ENCODE measurements around the gene LRP6. TPM values are rescaled to one million over a fixed set of nuclear protein-coding genes. Genes with fewer than 3 reads are reported as not detected.

Gene LRP6
- total and polyA plus RNA-seq, 2 of the 8 experiments (the other 6 are each of a cell fraction or from before 2014, with no cell fraction given), result 53.6 to 73.2 TPM

GRCh38 chr12:12209043-12209442, 57.8 kb downstream of the LRP6 start:
- no peak overlapping the region for H2BK5ac ChIP-seq (ENCODE audit: low read depth, low read length)
- H4K20me1 ChIP-seq (replicated peaks in 1 of 2; ENCODE audit: control insufficient read depth in 1 of 2, insufficient read depth in 2 of 2, low read length in 2 of 2), result peaks cover 8 to 9% of the 10 kb centered on the region in 2 experiments
- no peak overlapping the region for H3K18ac ChIP-seq (ENCODE audit: extremely low read depth, low read length)
- no peaks in the 10 kb centered on the region for H3K23me2 ChIP-seq (ENCODE audit: low read depth, low read length)
- POLR2A ChIA-PET (ENCODE audit: partially characterized antibody), result no interaction called here
- FAIRE-seq (no peak), DNase-seq (ENCODE audit: low read depth in 1 of 2, low spot score in 2 of 2) (no peak)
- no peak overlapping the region for H3K56ac ChIP-seq (replicated peaks; ENCODE audit: insufficient read length, low read depth, low read length)
- H3K9ac ChIP-seq (replicated peaks in 1 of 4; ENCODE audit: extremely low read depth in 1 of 4, low read depth in 3 of 4, low read length in 3 of 4), result no peak overlapping the region
- no peak overlapping the region for H3K4ac ChIP-seq (replicated peaks; ENCODE audit: insufficient read length, low read depth, low read length)
- H3K79me2 ChIP-seq (ENCODE audit: control insufficient read depth in 1 of 2, insufficient read depth in 2 of 2, low read length in 2 of 2), result peaks cover 6 to 96% of the 10 kb centered on the region in 2 experiments; a peak in 3 of 4 replicates
- H3K4me2 ChIP-seq (ENCODE audit: insufficient read depth in 1 of 2, low read depth in 2 of 2, low read length in 2 of 2), result no peak overlapping the region
- H4K91ac ChIP-seq (replicated peaks; ENCODE audit: insufficient read length, low read length), result no peak overlapping the region
- 96% methylated on average over 3 of the region's 3 CpGs; no CpG with 5 or more reads in 1 of the 2 experiments for WGBS, 2 experiments (ENCODE audit: extremely low coverage in 1 of 2, insufficient coverage in 1 of 2, insufficient read length in 1 of 2, insufficient replicate concordance in 2 of 2, low coverage in 1 of 2, low lambda C conversion rate in 2 of 2, missing lambda C conversion rate in 1 of 2)
- no peaks in the 10 kb centered on the region for H3K27me3 ChIP-seq (replicated peaks in 1 of 4; ENCODE audit: control insufficient read depth in 3 of 4, extremely low read depth in 1 of 4, insufficient read depth in 3 of 4, low read length in 3 of 4)
- H3K36me3 ChIP-seq (ENCODE audit: control insufficient read depth in 2 of 4, insufficient read depth in 4 of 4, low read length in 3 of 4), result no peaks in the 10 kb centered on the region
- no peak overlapping the region for H3K14ac ChIP-seq (ENCODE audit: insufficient read length)
- no peak overlapping the region for H2BK12ac ChIP-seq (ENCODE audit: low read depth, low read length)
- H3K4me1 ChIP-seq (replicated peaks in 1 of 4; ENCODE audit: control insufficient read depth in 3 of 4, insufficient read depth in 4 of 4, low read length in 3 of 4), result no peaks in the 10 kb centered on the region
- CTCF ChIA-PET (ENCODE audit: partially characterized antibody), result interaction anchor here (0.7 kb wide), 1 partner anchor 142 kb away, joined by 3 read pairs; no protein-coding TSS in a partner anchor
- peaks cover 11% of the 10 kb centered on the region for H3K79me1 ChIP-seq (ENCODE audit: low read depth, low read length)
- H4K8ac ChIP-seq (ENCODE audit: extremely low read depth, insufficient read depth, low read length), result no peak overlapping the region
- H3K4me3 ChIP-seq (ENCODE audit: extremely low read depth in 1 of 4, insufficient read depth in 2 of 4, low read depth in 3 of 4, low read length in 4 of 4), result no peak overlapping the region
- no peak overlapping the region for H3K23ac ChIP-seq (ENCODE audit: insufficient read length)
- no peak overlapping the region for H2BK120ac ChIP-seq (replicated peaks; ENCODE audit: low read depth, low read length)
- no peak overlapping the region for H2AK5ac ChIP-seq (ENCODE audit: low read depth, low read length)
- H3K9me3 ChIP-seq (ENCODE audit: insufficient read depth in 2 of 2, low read depth in 1 of 2, low read length in 1 of 2), result no peaks in the 10 kb centered on the region
- no peak overlapping the region for H2BK20ac ChIP-seq (ENCODE audit: low read length)
- no peak overlapping the region for H4K5ac ChIP-seq (ENCODE audit: insufficient read length, low read depth, low read length)
- H3K27ac ChIP-seq (ENCODE audit: low read depth, low read length), result no peak overlapping the region
- H2BK15ac ChIP-seq (ENCODE audit: low read length), result no peak overlapping the region
- no peak overlapping the region for H2AFZ ChIP-seq (ENCODE audit: low read length)
- no peak for TF ChIP-seq JUND (IDR thresholded peaks at IDR 0.05; ENCODE audit: low read length)
- TF ChIP-seq RXRA (IDR thresholded peaks at IDR 0.05; ENCODE audit: insufficient read depth, low read depth, low read length), result no peak
- no peak for TF ChIP-seq ATF3 (IDR thresholded peaks at IDR 0.05; ENCODE audit: insufficient read depth, low read depth, low read length)
- no peak for TF ChIP-seq EP300 (IDR thresholded peaks at IDR 0.05; ENCODE audit: borderline replicate concordance in 1 of 2, low read depth in 2 of 2, low read length in 2 of 2)
- no peak for TF ChIP-seq HDAC6 (IDR thresholded peaks at IDR 0.05; ENCODE audit: low read depth, low read length)
- TF ChIP-seq SIX5 (IDR thresholded peaks at IDR 0.05; ENCODE audit: low read depth, low read length), result no peak
- no peak for TF ChIP-seq SIRT6 (IDR thresholded peaks at IDR 0.05; ENCODE audit: low read length)
- TF ChIP-seq NRF1 (IDR thresholded peaks at IDR 0.05; ENCODE audit: low read depth, low read length), result no peak
- TF ChIP-seq RFX5 (IDR thresholded peaks at IDR 0.05; ENCODE audit: borderline replicate concordance, low read depth, low read length), result no peak
- TF ChIP-seq SP4 (IDR thresholded peaks at IDR 0.05; ENCODE audit: low read length), result no peak
- TF ChIP-seq HDAC2 (IDR thresholded peaks at IDR 0.05; ENCODE audit: borderline replicate concordance in 1 of 2, low read depth in 2 of 2, low read length in 2 of 2), result no peak
- TF ChIP-seq ZNF274 (IDR thresholded peaks at IDR 0.05; ENCODE audit: borderline replicate concordance, extremely low read depth, low read length), result no peak
- no peak for TF ChIP-seq TAF7 (optimal IDR thresholded peaks at IDR 0.05; ENCODE audit: borderline replicate concordance, low read depth, low read length)
- no peak for TF ChIP-seq CTBP2 (IDR thresholded peaks at IDR 0.05; ENCODE audit: borderline replicate concordance, insufficient read depth, insufficient read length, low read length)

Measured in H1 (cell line).